Lower leg skin (tissue), 3 donors: ENCODE data around the gene XYLT1.

Experiments
- POLR2A ChIP-seq, 2 donors: fragments of 450-650 bp; IDR thresholded peaks; one replicate each; pipeline ENCODE4 v1.6.1; 2016 to 2017; ENCODE audit warnings: antibody characterized with exemption in 2 of 2, mild to moderate bottlenecking in 1 of 2, moderate library complexity in 1 of 2
- TF ChIP-seq, protein P1 (sequence below), 3 donors: fragments of 450-650 bp; IDR thresholded peaks; one replicate each; pipeline ENCODE4 v1.5.1; 2016; ENCODE audit warnings: antibody characterized with exemption in 3 of 3, mild to moderate bottlenecking in 3 of 3, moderate library complexity in 2 of 3

DNA sequence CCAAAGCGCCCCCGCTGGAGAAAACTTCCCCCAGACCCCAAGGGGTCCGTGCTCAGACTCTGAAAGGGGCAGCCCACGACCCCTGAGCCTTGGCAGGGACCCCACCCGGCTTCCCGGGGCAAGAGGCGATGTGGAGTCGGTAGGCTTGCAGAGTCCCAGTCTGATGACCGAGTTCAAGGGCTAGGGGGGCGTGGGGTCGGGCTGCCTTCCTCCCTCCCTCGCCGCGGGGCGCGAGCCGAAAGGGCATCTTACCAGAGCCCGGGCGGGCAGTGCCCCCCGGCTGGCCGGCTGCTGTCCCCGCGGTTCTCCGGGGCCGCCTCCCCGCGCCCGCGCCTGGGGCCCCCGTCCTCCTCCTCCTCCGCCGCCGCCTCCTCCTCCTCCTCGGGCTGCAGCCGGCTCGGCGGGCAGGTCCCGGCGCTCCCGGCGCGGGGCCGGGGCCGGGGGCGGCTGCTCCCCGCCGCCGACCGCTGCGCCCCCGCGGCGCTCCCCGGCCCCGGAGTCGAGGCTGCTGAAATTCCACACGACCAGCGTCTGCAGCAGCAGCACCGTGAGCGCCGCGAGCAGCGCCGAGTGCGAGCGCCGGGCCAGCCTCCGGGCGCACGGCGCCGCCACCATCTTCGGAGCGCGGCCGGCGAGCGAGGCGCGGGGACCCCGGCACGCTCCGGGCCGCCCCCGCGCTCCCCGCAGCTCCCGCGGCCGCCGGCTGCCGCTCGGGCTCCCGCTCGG is 415 bp downstream of the XYLT1 start:
- TF ChIP-seq, protein P1, sequence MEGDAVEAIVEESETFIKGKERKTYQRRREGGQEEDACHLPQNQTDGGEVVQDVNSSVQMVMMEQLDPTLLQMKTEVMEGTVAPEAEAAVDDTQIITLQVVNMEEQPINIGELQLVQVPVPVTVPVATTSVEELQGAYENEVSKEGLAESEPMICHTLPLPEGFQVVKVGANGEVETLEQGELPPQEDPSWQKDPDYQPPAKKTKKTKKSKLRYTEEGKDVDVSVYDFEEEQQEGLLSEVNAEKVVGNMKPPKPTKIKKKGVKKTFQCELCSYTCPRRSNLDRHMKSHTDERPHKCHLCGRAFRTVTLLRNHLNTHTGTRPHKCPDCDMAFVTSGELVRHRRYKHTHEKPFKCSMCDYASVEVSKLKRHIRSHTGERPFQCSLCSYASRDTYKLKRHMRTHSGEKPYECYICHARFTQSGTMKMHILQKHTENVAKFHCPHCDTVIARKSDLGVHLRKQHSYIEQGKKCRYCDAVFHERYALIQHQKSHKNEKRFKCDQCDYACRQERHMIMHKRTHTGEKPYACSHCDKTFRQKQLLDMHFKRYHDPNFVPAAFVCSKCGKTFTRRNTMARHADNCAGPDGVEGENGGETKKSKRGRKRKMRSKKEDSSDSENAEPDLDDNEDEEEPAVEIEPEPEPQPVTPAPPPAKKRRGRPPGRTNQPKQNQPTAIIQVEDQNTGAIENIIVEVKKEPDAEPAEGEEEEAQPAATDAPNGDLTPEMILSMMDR (IDR thresholded peaks at IDR 0.05): no peak
- no peak for TF ChIP-seq POLR2A (IDR thresholded peaks at IDR 0.05)
